Measurements from ENCODE around the gene TSC2.
"Not testable (repeated sequence)": the region's sequence is repeated elsewhere in the genome, so short reads cannot be mapped to it uniquely, and the experiment has no call there.

Gene TSC2

DNA sequence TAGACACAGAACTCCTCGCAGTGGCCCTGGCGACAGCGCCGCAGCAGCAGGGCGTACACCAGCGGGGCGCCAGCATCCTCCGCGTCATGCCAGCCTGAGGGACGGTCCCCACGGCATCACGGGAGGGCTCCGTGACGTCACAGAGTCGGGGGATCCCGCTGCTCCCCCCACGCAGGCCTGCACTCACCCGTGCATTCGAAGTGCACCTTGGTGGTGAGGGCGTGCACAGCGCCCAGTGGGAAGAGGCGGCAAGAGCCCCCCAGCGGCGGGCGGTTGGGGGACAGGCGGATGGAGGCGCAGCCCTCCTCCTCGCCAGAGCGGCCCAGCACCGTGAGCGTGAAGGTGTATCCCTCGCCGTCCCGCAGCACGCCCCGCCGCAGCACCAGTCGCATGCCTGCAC is 58.4 kb downstream of the TSC2 start:
- DNase-seq, result not testable (repeated sequence)

DNA sequence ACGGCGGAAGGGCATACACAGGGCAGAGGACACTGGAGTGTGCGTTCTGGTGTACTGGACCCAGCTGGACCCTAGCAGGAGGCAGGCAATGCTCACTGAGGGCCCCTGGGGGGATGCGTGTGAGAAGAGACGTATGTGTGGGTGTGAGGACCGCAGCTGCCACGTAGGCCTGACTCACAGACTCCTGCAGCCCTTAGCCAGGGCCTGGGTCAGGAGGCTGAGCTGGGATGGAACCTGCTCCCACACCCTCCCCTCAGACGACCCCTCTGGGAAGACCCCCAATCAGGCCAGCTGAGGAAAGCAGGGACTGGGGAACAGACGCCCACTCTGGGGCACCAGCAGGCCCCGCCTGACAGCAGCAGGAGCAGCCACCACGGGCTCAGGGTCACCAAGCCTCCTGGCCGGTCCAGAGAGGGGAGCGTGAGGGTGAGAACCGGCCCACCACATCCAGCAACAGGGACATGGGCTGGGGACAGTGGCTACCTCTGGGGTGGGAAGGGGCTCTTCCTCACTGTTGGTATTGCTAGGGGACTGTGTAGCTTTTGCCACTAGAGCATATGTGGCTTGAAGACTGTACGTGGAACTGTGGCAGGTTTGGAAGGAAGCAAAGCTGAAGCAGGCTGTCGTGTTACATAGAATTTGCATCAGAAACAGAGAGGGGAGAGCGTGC is 59.5 kb downstream of the TSC2 start:
- DNase-seq, result not testable (repeated sequence)

DNA sequence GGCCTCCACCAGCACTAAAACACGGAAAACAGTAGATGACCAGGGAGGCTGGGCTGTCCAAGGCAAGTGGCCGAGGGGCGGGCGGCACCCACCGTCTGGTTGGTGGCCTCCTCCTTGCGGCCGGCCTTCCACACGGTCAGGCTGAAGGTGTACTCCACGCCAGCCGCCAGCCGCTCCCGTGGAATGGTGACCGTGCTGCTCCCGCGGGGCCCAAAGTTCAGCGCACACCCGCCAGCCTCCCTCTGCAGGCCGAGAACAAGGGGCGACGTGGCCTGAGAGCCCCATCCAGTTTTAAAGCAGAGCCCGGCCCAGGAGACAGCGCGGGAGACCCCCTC is 60.0 kb downstream of the TSC2 start:
- not testable (repeated sequence) for DNase-seq

GRCh38 chr16:2108446-2109270 is 60.9 kb downstream of the TSC2 start:
- DNase-seq, result not testable (repeated sequence)

GRCh38 chr16:2109271-2109580 is 61.4 kb downstream of the TSC2 start:
- DNase-seq, result not testable (repeated sequence)

DNA sequence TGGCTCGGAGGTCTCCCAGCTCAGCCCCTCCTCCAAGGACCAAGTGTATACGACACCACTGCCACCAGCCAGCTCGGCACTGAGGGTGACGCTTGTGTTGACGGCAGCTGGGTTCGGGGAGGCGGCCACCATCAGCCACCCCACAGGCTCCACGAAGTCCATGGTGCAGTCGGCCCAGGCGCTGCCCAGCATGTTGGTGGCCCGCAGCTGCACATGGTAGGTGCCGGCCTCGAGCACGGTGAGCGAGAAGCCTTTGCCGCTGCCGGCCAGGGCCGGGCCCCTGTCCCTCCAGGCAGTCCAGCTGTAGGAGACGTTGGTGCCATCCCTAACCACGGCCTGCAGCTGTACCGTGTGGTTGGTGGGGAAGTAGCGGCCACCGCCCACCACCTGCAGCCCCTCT is 62.1 kb downstream of the TSC2 start:
- not testable (repeated sequence) for DNase-seq

DNA sequence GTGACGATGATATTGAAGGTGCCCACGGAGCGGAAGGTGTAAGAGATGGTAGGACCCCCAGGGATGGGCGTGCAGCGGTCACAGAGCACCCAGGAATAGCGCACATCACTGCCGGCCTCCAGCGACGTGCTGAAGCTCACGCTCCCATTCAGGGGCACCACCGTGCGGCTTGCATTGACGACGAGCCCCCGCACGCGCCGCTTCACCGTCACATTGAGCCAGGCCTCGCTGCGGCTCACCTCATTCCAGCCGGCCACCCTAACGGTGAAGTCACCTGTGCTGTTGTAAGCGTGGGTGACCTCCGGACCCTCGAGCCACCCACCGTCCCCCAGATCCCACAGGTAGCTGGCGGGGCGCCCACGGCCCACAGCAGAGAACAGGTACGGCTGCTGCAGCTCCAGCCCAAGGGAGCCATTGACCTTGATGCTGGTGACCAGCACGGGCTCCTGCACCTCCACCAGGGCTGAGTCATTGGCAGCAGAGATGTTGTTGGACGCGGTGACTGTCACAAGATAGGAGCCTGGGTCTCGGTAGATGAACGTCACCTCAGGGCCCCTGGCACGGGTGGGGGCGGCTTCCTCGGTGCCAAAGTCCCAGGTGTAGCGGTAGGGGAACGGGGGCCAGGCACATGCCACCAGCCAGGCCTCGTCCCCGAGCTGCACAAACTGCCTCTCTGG is 62.7 kb downstream of the TSC2 start:
- DNase-seq, result not testable (repeated sequence)

DNA sequence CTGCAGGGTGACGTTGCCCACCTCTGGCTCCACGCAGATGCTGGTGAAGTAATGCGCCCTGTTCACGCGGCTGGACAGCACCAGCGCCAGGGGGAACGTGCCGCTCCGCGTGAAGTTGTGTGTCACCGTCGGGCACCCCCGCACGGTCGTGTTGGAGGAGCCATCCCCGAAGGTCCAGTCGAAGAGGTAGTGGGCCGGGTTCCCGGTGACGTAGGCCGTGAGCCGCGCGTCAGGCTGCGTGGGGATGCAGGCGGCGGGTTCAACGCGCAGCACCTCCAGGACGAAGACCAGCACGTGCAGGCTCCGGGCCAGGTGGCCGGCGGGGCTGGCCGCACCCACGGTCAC is 63.2 kb downstream of the TSC2 start:
- not testable (repeated sequence) for DNase-seq

- DNase-seq, result not testable (repeated sequence)
These were observed 63.9 kb downstream of the TSC2 start for GRCh38 chr16:2111412-2112335.

GRCh38 chr16:2112539-2113106 is 64.8 kb downstream of the TSC2 start:
- DNase-seq, result not testable (repeated sequence)

- not testable (repeated sequence) for DNase-seq
These were observed 66.4 kb downstream of the TSC2 start for GRCh38 chr16:2114225-2114624.

DNA sequence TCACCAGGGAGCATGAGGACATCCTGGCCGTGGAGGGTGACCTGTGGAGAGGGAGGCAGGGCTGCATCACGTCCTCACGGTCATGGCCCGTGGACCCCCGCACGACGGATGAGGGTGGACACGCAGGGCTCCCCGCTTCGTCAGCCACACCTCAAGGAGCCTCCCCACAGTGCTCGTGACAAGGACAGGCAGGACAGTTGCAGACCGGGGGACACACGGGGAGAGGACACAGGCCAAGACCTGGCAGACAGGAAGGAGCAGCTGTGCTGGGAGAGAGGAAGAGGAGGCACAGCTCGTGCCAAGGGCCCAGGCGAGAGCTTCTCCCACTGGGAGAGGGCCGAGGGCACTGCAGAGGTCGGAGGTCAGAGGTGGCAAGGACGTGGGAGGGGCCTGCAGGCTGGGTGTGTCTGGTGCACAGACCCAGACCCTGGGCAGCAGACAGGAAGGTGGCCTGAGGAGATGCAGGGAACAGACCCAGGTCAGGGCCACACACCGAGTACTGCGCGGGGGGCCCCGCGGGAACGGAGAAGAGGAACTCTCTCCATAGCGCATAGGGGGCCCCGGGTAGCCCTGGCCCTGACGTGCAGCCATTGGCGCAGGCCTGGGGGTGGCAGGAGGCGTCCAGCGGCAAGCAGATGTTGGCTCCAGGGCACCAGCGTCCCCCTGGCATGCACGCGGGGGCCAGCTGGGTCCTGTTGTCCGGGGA is 67.3 kb downstream of the TSC2 start:
- DNase-seq, result not testable (repeated sequence)

GRCh38 chr16:2115591-2115973 is 67.8 kb downstream of the TSC2 start:
- no peak for DNase-seq

GRCh38 chr16:2116428-2116827 is 68.6 kb downstream of the TSC2 start:
- DNase-seq, result not testable (repeated sequence)

- not testable (repeated sequence) for DNase-seq
These were observed 69.6 kb downstream of the TSC2 start for GRCh38 chr16:2117341-2117740.

DNA sequence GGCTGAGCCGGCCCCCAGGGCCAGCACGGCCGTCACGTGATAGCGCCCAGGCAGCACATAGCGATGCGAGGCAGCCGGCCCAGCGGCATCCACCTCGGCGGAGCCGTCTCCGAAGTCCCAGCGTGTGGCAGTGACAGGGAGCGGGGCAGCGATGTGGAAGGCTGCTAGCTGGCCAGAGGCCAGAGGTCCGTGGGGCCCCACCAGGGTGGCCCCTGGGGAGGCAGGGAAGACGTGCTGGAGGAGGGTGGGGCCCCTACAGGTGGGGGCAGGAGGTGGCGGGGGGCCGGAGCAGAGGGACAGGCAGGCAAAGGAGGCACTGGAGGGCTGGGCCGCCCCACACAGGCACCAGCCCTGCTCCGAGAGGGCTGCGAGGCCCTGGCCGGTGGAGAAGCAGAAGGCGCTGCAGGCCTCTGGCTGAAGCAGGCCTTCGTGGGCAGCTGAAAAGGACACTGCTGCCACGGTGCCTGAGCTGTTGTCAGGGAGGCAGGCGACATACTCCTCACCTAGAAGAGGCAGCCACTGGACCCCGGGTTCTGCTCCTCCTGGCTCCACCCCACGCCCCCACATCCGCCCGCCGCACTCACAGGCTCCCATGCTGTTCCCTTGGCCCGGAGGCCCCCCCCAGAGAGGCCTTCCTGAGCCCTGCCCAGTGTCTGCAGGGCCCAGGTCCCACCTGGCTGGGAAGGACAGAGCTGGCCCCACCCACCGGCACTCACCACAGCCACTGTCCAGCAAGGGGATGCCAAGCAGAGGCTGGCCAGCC is 70.4 kb downstream of the TSC2 start:
- not testable (repeated sequence) for DNase-seq

GRCh38 chr16:2121325-2121724 is 73.5 kb downstream of the TSC2 start:
- not testable (repeated sequence) for DNase-seq

DNA sequence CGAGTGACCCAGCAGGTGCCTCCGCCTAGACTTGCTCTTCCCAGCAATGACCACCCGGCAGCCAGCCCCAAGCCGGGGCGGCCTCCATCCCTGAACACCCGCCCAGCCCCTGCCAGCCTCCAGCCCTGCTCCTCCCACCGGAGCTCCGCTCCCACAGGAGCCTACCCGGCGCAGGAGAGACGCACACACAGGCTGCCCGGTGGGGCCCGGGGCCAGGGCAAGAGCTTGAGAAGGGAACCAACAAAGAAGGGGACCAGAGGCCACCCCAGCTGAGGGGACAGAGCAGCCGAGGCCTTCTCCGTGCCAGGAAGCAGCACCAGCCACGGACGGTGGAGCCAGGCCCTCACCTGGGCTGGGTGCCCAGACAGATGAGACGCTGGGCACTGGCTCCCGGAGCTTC is 74.1 kb downstream of the TSC2 start:
- no peak for DNase-seq

DNA sequence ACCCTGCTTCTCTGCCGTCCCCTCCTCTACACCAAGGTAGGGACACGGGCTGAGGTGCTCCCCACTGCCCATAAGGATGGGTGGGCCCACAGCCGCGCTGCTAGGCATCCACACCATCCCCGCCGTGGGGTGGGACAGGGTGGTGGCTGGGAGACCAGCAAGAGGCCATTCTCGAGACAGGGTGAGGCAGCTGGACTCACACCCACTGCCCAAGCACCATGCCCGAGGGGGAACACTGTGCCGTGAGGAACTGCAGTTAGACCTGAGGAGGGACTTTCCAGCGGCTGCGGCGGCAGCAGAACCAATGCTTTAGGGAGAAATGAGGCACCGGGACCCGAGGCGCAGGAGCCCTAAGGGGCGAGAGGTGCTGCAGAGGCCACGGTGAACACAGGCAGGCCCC is 74.6 kb downstream of the TSC2 start:
- DNase-seq, result no peak

DNA sequence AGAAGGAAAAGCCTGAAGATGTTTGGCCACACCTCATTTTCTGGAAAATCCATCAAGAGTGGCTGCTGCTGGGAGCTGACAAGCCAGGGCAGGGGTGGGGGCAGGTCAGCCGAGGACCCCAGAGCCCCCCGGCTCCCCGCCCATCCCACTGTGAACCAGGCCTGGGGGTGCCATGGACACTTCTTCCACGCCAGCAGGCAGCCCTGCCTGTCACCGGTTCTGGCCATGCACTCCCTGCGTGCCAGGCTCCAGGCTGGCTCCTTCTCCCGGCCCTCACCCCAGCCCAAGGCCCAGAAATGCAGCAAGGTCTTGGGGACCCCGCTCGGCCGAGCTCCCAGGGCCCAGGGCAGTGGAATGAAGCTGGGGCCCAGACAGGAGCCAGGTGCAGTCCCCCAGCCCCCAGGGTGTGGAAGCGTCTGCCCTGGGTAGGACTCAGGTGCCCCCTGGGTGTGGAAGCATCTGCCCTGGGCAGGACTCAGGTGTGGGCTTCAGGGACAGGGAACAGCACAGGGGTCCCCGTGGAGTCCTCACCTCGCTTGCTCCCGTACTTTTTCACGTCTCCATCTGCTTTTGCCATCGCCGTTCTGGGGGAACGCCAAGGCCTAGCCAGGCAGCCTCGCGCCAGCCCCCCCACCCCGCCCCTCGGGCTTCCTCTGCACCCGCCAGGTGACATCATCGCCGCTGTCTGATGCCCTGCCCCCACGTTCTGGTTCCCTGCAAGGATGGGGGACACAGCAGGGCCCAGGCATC is 75.3 kb downstream of the TSC2 start:
- not testable (repeated sequence) for DNase-seq
